Posterior cingulate gyrus (tissue), 11 donors: ENCODE data around the gene C14orf132.
"Not testable (repeated sequence)": the region's sequence is repeated elsewhere in the genome, so short reads cannot be mapped to it uniquely, and the experiment has no call there.

Experiments
- DNase-seq, 10 donors: peaks; one replicate each; pipeline versions ENCODE4 v3.0.0 to v3.0.0-alpha.2; 2020 to 2021; ENCODE audit warnings: mixed read lengths in 3 of 10
- intact Hi-C: fragments of 100-400 bp; cut with DNase I; formaldehyde crosslinking; loops from one replicate; pipeline ENCODE4 v1.15.1; 2023

C14orf132 gene

GRCh38 chr14:96038920-96039632 is at the start of gene C14orf132:
Gene C14orf132, plus strand, starts transcription at chr14:96039362. Its CDS starts 139 bp downstream, at chr14:96039501.
- intact Hi-C loops: loop anchor here (5.0 kb wide), 1 partner anchor 53 kb away; no protein-coding TSS in a partner anchor
- peak; percentile 65 to 96 (median 76) for DNase-seq

GRCh38 chr14:95993768-95994592 is 45.2 kb upstream of the C14orf132 start:
- intact Hi-C loops: loop anchor here (1.0 to 10.0 kb wide), 2 partner anchors 433 to 549 kb away; no protein-coding TSS in a partner anchor
- DNase-seq: peak in 3 of 10 donors; percentile 41 to 75 (median 71)

GRCh38 chr14:95994593-95994928 is 44.6 kb upstream of the C14orf132 start:
- DNase-seq: no peak
- intact Hi-C loops: loop anchor here (1.0 to 10.0 kb wide), 2 partner anchors 433 to 550 kb away; no protein-coding TSS in a partner anchor

DNA sequence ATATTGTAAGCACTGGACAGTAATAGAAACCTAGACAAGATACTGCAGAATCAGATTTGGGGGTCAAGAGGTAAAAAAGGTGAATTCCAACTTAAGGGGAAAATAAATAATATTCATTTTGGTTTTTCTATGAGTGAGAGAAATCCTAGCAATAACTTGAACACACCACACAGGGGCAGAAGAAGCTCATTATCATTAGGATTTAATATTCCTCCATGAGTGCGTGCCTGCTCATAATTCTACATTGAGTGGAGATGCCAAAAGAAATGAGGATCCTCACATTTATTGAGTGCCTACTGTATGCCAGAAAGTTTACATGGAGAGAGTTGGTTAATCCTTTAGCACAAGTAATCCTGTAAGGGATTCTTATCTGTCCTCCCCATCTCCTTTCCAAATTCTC is 40.5 kb upstream of the C14orf132 start:
- peak in 1 of 10 donors; percentile 3 for DNase-seq
- intact Hi-C loops: loop anchor here (1.0 to 10.0 kb wide), 3 partner anchors 100 to 554 kb away; no protein-coding TSS in a partner anchor

DNA sequence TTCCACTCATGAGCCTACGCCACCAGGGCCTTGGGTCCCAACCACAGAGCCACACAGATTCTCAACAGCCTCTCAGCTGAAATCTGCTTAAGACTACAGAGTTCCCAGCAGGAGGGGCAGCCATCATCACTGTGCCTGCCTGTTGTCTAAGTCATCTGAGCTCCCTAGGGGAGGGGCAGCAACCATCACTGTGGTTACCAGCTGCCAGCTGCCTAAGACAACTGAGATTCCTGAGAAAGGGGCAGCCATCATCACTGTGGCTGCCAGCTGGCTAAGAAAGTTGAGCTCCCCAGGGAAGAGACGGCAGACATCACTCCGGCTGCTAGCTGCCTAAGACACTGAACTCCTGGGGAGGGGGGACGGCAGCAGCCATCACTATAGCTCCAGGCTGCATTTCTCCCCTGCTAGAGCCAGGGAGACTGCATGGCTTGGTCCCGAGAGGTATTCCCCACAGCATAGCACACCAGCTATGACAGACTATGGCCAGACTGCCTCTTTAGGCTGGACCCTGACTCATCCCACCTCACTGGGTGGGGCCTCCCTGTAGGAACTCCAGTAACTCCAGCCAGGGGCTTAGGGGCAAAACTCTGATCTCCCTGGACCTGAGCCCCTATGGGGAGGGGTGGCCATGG is 37.2 kb upstream of the C14orf132 start:
- DNase-seq: no peak
- intact Hi-C loops: no loop called here

DNA sequence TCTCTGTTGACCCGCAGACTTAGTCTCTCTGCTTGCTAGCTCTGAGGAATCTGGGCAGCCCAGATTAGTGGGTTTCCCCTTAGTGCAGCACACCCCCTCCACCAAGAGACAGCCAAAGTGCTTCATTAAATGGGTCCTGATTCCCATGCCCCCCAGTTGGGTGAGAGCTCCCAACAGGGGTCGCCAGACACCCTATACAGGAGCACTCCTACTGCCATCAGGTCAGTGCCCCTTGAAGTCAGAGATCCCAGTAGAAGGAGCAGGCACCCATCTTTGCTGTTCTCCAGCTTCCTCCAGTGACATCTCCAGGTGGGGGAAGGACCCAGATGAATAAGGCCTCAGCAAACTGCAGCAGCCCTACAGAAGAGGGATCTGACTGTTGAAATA is 36.7 kb upstream of the C14orf132 start:
- no peak for DNase-seq
- intact Hi-C loops: no loop called here

DNA sequence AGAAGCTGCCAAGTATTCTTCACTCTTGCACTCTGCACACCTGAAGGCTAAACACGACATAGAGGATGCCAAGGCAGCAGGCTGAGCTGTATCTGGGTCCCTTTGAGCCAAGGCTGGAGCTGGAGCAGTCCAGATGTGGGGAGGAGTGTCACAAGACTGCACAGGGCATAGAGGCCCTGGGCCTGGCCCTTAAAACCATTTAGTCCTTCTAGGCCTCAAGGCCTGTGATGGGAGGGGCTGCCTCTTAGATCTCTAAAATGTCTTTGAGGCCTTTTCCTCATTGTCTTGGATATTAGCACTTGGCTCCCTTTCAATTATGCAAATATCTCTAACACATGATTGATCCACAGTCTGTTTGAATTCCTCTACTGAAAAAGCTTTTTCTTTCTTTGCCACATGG is 28.0 kb upstream of the C14orf132 start:
- DNase-seq: no peak
- intact Hi-C loops: no loop called here

DNA sequence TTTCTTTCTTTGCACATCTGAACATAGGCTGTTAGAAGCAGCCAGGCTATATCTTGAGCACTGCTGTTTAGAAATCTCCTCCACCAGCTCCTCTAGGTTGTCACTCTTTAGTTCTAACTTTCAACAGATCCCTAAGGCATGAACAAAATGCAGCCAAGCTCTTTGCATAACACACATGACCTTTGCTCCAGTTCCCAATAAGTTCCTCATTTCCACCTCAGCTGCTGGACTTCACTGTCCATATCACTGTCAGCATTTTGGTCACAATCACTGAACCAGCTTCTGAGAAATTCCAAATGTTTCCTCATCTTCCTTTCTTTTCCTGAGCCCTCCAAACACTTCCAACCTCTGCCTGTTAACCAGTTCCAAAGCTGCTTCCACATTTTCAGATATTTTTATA is 27.6 kb upstream of the C14orf132 start:
- intact Hi-C loops: no loop called here
- DNase-seq: no peak

GRCh38 chr14:96012757-96013156 is 26.4 kb upstream of the C14orf132 start:
- intact Hi-C loops, DNase-seq: not testable (repeated sequence)

GRCh38 chr14:96014176-96014575 is 25.0 kb upstream of the C14orf132 start:
- DNase-seq: no peak
- intact Hi-C loops: no loop called here

- DNase-seq: no peak
- intact Hi-C loops: no loop called here
These were observed 22.5 kb upstream of the C14orf132 start for GRCh38 chr14:96016501-96017160.

- intact Hi-C loops: no loop called here
- no peak for DNase-seq
These were observed 21.3 kb upstream of the C14orf132 start for GRCh38 chr14:96017882-96018281.

DNA sequence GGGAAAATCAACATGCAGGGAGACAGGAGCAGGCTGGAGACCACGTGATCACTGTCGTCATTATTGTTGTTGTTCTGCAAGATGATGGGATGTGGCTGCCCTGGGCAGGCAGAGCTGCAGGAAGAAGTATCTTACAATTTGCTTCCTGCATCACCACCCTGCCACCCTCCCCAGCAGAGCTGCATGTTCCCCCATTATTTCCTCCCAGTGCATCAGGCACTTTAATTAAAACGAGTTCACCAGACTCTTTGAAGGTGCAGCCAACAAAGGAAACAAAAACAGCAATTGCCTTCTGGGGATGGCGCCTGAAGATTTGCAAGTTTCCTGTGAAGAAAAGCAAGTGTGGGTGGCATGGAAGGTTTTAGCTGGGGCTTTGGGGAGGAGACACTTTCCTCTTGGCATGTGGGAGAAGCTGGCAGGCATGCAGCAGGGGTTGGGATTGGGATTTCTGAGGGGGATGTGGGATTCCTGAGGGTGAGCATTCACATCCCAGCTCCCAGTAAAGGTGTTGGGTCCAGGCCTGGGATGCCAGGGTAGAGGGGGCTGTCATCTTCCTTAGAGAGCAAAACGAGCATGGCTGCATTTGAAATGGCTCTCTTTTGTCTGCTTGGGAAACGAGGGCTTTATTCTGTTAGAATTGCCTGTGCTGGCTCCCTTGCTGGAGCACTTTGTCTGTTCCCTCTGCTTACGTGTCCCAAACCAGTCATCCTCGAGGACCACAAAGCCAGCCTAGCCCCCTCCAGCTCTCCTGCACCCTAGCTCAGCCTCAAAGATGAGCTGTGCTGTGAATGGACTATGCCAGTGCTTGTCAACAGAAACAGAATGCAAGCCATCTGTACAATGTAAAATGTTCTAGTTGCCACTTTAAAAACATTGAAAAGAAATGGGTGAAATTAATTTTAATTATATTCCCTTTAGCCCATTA is 11.5 kb upstream of the C14orf132 start:
- intact Hi-C loops: no loop called here
- peak in 2 of 10 donors; percentile 27 to 86 for DNase-seq

DNA sequence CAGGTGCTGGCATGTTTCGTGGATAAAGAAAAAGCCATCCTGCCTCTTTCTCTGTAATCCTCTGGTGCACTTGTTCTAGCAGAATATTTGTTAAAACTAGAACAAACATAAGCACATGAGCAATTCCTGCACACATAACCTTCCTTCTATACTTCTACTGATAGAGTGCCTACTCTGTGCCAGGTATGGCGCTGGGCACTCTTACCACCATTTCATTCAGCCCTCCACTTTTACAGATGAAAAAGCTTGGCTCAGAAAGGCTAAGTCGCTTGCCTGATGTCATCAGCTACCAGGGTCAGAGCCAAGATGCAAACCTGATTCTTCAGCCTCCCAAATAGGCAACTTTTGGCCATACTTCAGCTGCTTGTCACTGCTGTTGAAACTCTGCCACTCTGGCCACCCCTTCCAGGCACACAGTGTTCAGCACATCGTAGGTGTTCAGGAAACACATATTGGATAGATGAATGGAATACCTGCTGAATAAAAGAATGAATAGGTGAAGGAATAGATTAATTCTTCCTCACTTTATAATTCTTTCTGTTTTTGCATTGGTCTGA is 10.0 kb upstream of the C14orf132 start:
- DNase-seq: no peak
- intact Hi-C loops: no loop called here

DNA sequence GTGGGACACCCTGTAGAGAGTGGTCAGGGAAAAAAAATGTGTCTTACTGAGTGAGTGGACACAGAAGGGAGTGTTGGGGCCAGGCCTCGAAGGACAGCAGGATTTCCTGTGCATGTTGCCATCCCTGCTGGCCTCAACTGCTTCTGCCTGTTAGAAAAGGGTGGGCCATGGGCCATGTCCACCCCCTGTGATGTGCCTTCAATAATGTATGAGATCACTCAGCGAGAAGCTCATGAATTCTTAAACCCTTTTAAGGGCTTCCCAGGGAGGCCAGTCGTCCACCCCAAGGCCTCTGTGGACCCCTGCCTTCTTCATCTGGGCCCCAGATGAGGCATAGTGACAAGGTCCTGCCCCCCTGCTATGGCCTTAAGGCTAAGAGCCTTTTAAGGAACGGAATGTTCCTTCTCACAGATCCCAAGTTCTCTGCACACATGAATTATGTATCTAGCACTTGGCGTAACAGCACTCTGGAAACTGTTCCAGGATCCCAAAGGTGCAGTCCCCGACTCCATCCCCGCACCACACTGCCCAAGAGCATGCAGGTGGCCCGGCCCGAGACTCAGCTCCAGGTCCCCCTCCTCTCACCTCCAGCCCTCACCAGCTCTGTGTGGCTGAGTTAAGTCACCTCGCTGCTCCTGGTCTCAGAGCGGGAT is 8.9 kb upstream of the C14orf132 start:
- intact Hi-C loops: no loop called here
- no peak for DNase-seq

DNA sequence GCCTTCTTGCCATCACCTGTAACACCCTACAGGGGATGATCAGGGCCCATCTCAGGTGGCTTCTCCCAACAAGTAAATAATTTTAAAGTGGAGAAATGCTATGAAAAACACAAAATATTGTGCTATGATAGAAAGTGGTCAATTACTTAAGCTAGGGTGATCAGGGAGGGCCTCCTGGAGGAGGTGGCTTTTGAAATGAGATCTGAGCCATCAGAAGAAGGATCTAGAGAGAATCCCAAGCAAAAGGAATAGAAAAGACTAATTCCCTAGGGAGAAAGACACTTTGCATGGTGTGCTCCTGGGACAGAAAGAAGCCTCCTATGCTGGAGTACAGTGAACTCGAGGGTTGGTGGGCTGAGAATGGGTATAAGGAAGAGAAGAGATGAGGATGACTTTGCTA is 7.5 kb upstream of the C14orf132 start:
- intact Hi-C loops: no loop called here
- DNase-seq: no peak

DNA sequence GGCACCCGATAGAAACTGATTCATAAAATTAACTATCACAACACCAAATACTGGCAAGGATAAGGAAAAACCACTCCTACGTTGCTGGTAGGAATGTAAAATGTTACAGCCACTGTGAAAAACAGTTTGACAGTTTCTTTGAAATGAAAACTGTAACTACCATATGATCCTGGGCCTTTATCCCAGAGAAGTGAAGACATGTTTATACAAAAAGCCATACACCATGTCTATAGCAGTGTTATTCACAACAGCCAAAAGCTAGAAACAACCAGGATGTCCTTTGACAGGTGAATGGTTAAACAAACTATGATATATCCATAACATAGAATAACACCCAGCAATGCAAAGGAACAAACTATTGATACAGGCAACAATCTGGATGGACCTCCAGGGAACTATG is 3.7 kb upstream of the C14orf132 start:
- DNase-seq: no peak
- intact Hi-C loops: loop anchor here (5.0 kb wide), 1 partner anchor 57 kb away; no protein-coding TSS in a partner anchor

DNA sequence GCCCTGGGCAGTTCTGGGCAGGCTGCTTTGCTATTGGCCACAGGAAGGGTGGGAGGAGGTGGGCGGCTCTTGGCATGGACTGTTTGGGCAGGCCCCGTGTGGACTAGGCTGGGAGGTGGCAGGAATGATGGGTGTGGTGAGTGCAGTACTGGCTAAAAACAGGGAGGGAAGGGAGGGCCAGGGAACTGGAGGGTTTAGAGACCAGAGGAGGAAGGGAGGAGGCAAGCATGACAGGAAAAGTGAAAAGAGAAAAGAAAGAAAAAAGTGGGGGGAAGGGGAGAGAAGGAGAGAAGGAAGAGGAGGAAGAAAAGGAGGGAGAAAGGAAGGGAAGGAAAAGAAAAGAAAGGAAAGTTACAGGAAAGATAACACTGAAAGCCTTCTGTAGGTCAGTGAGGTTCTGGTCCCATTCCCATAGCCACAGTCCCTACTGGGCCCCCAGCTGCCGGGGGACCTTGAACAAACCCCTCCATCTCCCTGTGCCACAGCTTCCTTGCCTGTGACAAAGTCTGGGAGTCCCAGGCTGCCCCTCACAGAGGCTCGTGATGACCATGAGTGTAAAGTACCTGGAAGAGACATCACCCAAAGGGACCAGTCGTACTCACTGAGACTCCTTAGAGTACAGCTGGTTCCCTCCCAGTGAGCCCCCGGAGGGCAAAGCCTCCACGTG is 1.1 kb upstream of the C14orf132 start:
- no peak for DNase-seq
- intact Hi-C loops: loop anchor here (5.0 kb wide), 1 partner anchor 54 kb away; no protein-coding TSS in a partner anchor
